ENCODE measurements around the gene WDR75.

The WDR75 gene

DNA sequence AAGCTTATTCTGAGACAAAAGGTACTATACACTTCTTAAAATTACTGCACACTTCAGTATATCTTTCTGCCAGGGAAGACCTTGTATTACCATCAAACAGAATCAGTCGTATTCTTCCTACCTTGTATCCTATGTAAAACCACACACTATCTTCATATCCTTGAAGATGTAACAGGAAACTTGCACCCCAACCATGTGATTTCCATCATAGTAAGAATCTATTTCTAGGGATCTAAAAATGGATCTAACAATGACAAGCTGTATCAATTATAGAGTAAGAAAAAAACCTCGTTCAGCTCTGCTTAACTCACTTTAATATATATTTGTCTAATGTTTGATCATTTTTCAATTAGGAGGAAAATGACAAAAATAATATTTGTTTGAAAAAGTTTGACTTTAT lies 60.2 kb downstream of the WDR75 start:
- DNase-seq = no peak

GRCh38 chr2:189502714-189503113 lies 61.4 kb downstream of the WDR75 start:
- no peak for DNase-seq

- no peak for DNase-seq
Observed at GRCh38 chr2:189504238-189504637, 63.0 kb downstream of the WDR75 start.

DNA sequence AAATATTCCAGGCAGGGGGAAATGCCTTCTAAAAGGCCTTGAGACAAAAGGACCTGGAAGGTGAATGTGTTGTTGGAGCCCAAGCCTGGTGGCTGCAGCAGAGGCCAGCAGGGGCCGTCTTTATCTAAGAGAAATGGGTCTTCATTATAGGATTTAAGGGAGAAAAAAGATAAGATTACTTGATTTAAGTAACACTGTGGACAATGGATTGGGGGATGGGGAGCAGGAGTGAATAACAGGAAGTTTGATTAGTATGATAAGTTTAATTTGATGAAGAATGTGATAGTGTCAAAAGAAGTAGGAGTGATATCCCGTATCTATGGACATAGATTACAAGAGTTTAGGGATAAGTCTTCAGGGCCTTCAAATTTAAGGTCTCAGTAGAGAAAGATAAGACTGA lies 64.2 kb downstream of the WDR75 start:
- DNase-seq = no peak

DNA sequence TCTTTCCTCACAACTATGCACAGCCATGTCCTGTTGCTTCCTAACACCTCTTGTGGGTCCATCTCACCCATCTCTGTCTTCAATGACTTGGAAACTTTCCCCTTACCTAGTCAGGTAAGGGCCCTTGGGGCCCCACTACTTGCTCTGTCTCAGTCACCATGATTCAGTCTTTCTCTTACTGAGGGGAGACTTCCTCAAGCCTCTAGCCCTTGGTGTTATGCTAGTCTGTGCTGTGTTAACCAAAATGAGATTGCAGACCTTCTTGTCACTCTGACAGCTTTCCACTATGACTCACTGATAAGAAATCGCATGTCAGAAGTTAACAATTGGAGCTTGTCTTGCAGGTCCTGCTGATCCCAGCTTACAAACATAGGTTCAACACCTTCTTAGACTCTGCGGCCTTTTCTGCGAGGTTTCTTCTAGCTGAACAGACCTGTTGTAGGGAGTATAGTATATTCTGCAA lies 65.3 kb downstream of the WDR75 start:
- DNase-seq = no peak

- no peak for DNase-seq
Observed at GRCh38 chr2:189511210-189511959, 70.1 kb downstream of the WDR75 start.

DNA sequence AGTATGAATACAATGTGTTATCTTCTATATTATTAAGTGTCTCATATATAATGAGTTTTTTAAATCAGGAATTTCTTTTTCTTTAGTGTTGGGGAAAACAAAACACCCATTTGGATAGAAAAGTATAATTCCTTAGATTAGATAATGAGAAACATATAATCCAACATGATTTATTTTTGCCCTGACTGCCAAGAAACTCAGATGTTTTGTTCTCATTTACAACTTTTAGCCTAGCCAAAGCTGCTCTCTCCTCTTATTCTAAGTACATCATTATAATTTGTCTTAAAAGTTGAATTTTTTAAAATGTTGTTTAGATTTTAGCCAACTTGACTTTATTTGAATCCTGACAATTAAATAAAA lies 70.7 kb downstream of the WDR75 start:
- no peak for DNase-seq

DNA sequence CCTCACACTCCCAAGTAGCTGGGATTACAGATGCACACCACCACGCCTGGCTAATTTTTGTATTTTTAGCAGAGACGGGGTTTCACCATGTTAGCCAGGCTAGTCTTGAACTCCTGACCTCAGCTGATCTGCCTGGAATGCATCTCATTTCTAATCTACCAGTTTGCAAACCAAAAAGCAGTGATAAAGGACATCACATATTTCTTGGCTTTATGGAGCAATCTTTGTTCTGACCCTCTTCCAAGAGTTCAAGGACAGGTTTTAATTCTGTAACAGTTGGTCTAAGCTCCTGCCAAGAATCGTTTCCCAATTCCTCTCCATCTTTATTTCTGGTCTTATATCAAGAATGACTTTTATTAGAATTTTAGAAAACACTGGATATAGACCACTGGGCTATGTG lies 71.6 kb downstream of the WDR75 start:
- DNase-seq = no peak

GRCh38 chr2:189514104-189514503 lies 72.8 kb downstream of the WDR75 start:
- DNase-seq = no peak

- DNase-seq = no peak
Observed at GRCh38 chr2:189515264-189515663, 74.0 kb downstream of the WDR75 start.

GRCh38 chr2:189516546-189516945 lies 75.3 kb downstream of the WDR75 start:
- DNase-seq = no peak

DNA sequence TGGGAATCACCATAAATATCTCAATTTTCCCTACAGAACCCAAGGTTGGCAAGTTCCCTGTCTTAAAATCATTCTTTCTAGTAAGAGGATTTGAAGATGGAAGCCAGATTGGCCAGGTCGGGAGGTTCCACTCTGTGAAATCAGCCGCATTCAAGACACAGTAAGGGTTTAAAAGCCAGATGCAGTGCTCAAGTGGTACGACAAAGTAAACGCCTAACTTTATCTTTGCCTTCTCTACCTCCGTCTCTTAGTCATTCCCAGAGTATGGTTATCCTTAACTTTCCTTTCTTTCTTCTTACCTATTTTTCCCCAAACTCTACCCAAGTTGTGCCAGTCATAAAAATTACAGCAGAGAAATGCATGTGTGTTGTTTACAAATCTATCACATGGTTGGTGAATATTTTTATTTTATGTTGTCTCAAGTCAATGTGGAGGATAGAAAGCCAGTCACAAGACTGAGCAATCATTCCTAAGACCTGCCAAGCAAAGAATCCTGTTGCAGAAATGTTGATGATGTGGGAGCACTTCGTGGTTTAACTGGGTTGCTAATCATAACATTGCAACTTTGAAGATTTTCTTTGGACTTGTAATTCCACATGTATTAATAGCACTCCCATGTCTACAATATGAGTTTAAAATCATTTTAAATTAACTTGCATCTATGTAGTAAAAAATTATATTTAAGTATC lies 76.7 kb downstream of the WDR75 start:
- no peak for DNase-seq

DNA sequence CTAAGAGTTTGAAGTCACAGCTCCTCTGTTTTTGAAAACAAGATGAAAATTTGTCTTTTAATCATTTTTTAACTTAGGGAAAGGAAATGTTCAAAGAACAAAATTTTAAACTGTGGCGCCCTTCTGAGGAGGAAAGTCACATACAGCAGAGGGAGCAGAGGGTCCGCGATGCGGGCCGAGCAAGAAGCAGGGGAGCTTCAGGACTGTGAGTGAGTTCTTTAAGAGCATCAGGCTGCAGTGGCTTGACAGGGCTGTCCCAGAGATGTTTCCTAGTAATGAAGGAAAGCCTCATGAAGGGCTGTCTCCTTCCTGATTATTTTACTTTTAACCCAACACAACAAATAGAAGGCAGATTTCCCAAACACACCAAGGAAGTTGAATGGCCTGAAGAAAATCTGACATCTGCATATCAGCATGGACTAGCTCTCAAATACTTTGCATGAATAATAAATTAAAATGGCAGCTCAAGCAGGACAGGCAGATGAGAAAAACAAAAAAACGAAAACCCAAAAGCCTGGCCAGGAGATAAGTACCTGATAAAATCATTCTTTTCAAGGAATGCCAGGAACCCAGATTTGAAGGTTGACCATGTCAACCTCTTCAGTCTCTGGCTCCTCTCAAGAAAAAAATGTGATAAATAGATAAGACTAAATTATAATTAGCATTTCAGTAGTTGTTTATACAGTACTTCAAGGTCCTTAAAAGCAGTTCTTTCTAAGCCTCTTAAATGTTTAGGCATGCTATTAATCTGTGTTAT lies 78.5 kb downstream of the WDR75 start:
- no peak for DNase-seq

GRCh38 chr2:189521699-189522434 lies 80.6 kb downstream of the WDR75 start:
- no peak for DNase-seq

GRCh38 chr2:189522435-189523151 lies 81.3 kb downstream of the WDR75 start:
- DNase-seq = no peak

DNA sequence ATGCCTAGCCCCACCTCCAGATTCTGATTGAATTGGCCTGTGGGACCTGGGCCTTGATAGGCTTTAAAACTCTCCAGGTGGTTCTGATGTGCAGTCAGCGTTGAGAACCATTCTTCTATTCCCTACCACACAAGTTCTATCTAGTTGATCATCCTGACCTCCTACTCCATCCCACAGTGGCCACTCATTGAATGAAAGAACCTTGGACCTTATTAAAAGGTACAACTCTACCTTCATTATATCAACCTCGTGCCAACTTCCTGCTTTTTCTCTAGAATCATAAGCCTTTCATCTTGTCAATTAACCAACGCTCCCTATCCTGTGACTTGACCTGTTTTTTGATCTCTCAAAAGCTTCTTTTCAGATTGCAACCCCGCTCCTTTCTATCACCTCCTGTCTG lies 83.5 kb downstream of the WDR75 start:
- no peak for DNase-seq
